K562 (cell line): ENCODE data around the gene PACC1. TPM values are rescaled to one million over a fixed set of nuclear protein-coding genes. Genes with fewer than 3 reads are reported as not detected.

ENCODE experiments used
- ARID3A ChIP-seq: IDR thresholded peaks from 2 replicates; pipeline ENCODE4 v1.6.1; 2012; ENCODE audit warnings: low read depth, low read length, improper control_type of control experiment, borderline replicate concordance
- BMI1 ChIP-seq: fragments of 150-350 bp; IDR thresholded peaks from 2 replicates; pipeline ENCODE4 v1.6.1; 2014; ENCODE audit warnings: low read length
- ETS1 ChIP-seq: conservative IDR thresholded peaks from 2 replicates; pipeline ENCODE4 v1.6.1; 2011; ENCODE audit warnings: low read depth, mild to moderate bottlenecking, low read length; ENCODE audit not compliant: control insufficient read depth
- ILF3 ChIP-seq: fragments of 450-650 bp; IDR thresholded peaks from 2 replicates; pipeline ENCODE4 v1.6.1; 2018; ENCODE audit warnings: antibody characterized with exemption, mild to moderate bottlenecking, moderate library complexity, borderline replicate concordance
- MECOM ChIP-seq: fragments of 250-450 bp; sonication (Bioruptor Pico); IDR thresholded peaks from 2 replicates; pipeline ENCODE4 v1.8.0; 2022; ENCODE audit warnings: inconsistent platforms
- MYC ChIP-seq, 2 experiments: fragments of 250-450 bp in 1 of 2; sonication (Bioruptor Pico) in 1 of 2; IDR thresholded peaks; 2 replicates each; pipeline versions ENCODE4 v1.5.1 to v1.6.1; 2012 to 2021; ENCODE audit warnings: low read depth in 2 of 2, borderline replicate concordance in 1 of 2, improper control_type of control experiment in 1 of 2, low read length in 1 of 2, mild to moderate bottlenecking in 1 of 2, moderate library complexity in 1 of 2
- PTTG1 ChIP-seq: fragments of 450-650 bp; IDR thresholded peaks from 2 replicates; pipeline ENCODE4 v1.6.1; 2016; ENCODE audit warnings: low read depth, mild to moderate bottlenecking, missing genetic modification characterization, missing compliant biosample characterization
- RNF219 ChIP-seq: fragments of 250-450 bp; sonication (Bioruptor Pico); IDR thresholded peaks from 2 replicates; pipeline ENCODE4 v1.5.0; 2022; ENCODE audit warnings: mild to moderate bottlenecking
- RREB1 ChIP-seq: fragments of 250-450 bp; sonication (Bioruptor Pico); IDR thresholded peaks from 2 replicates; pipeline ENCODE4 v1.4.0; 2020
- SAFB ChIP-seq: fragments of 200-400 bp; formaldehyde crosslinking; IDR thresholded peaks from 2 replicates; pipeline ENCODE4 v1.6.1; 2017; ENCODE audit warnings: low read depth, low read length, borderline replicate concordance
- YY1 ChIP-seq, 3 experiments: IDR thresholded peaks; 2 replicates each; pipeline ENCODE4 v1.6.1; 2011; ENCODE audit warnings: low read length in 2 of 3, mild to moderate bottlenecking in 2 of 3, moderate library complexity in 2 of 3, borderline replicate concordance in 1 of 3, control low read depth in 1 of 3, low read depth in 1 of 3; ENCODE audit not compliant: insufficient read depth in 3 of 3, insufficient replicate concordance in 2 of 3, control insufficient read depth in 1 of 3, insufficient read length in 1 of 3; ENCODE audit errors: extremely low read depth in 1 of 3
- ZNF316 ChIP-seq: fragments of 450-650 bp; IDR thresholded peaks from 2 replicates; pipeline ENCODE4 v1.6.1; 2016
- ZNF444 ChIP-seq: fragments of 250-450 bp; sonication (Bioruptor Pico); IDR thresholded peaks from 2 replicates; pipeline ENCODE4 v1.4.0; 2020; ENCODE audit warnings: mild to moderate bottlenecking, moderate library complexity
- ZNF79 ChIP-seq: fragments of 250-450 bp; sonication (Bioruptor Pico); IDR thresholded peaks from 2 replicates; pipeline ENCODE4 v1.4.0; 2020; ENCODE audit warnings: low read depth, mild to moderate bottlenecking, moderate library complexity
- polyA plus RNA-seq, 8 experiments: library from polyadenylated mRNA; depleted of rRNA in 4 of 8; stranded (reverse) in 5 of 8; unstranded in 3 of 8; fragments of >200 nt; fragmentation: Nextera tagmentation in 2 of 8; fragmentation: Illumina TruSeq in 1 of 8; extraction: Ambion mirVana in 2 of 8; extraction: Trizol in 1 of 8; gene quantifications; 2 replicates each; pipeline versions ENCODE4 v1.2.1 to v1.2.3, GENCODE V29; 2011 to 2014; ENCODE audit warnings: inconsistent platforms in 1 of 8, missing spikeins in 1 of 8
- total RNA-seq, 7 experiments: library from RNA; depleted of rRNA in 6 of 7; stranded (reverse); fragments of >200 nt in 6 of 7; fragmentation: Illumina TruSeq in 2 of 7; extraction: Trizol in 2 of 7; gene quantifications; 2 replicates each; pipeline versions ENCODE4 v1.2.1 to v1.2.3, GENCODE V29; 2011 to 2021; ENCODE audit warnings: low replicate concordance in 1 of 7

The PACC1 gene
- total and polyA plus RNA-seq, 9 of the 15 experiments (the other 6 are each of a cell fraction or from before 2014, with no cell fraction given) = 7.1 to 19.3 (median 14.9) TPM

GRCh38 chr1:212432661-212433576 is 18.2 kb upstream of the PACC1 start, which contains the start of gene NENF (continued):
- TF ChIP-seq YY1 (IDR thresholded peaks at IDR 0.05; ENCODE audit: borderline replicate concordance in 1 of 3, control insufficient read depth in 1 of 3, extremely low read depth in 1 of 3, insufficient read depth in 3 of 3, insufficient read length in 1 of 3, insufficient replicate concordance in 2 of 3, low read depth in 1 of 3, low read length in 2 of 3) = peak in 2 of 3 experiments; percentile 80 to 86
- no peak for TF ChIP-seq RNF219 (CRISPR knock-in tag)
- no peak for TF ChIP-seq PTTG1 (tag)
- TF ChIP-seq ZNF79 = no peak
- TF ChIP-seq RREB1 (CRISPR knock-in tag) = peak; percentile 32
- no peak for TF ChIP-seq ILF3
- TF ChIP-seq SAFB = peak; percentile 11; the same call in 1 of the 2 replicates
- TF ChIP-seq ARID3A = no peak
- no peak for TF ChIP-seq MECOM (CRISPR knock-in tag)
- TF ChIP-seq ZNF316 = no peak
- TF ChIP-seq MYC (IDR thresholded peaks at IDR 0.05; ENCODE audit: low read depth, low read length) = peak; percentile 62
- TF ChIP-seq MYC (CRISPR knock-in tag; IDR thresholded peaks at IDR 0.05; ENCODE audit: borderline replicate concordance, low read depth) = no peak
- no peak for TF ChIP-seq BMI1
- TF ChIP-seq ETS1 = peak; percentile 72
- no peak for TF ChIP-seq ZNF444 (CRISPR knock-in tag)
